ENCODE results near the gene KIF5C.
"Not testable (repeated sequence)": the region's sequence is repeated elsewhere in the genome, so short reads cannot be mapped to it uniquely, and the experiment has no call there.

Gene KIF5C

DNA sequence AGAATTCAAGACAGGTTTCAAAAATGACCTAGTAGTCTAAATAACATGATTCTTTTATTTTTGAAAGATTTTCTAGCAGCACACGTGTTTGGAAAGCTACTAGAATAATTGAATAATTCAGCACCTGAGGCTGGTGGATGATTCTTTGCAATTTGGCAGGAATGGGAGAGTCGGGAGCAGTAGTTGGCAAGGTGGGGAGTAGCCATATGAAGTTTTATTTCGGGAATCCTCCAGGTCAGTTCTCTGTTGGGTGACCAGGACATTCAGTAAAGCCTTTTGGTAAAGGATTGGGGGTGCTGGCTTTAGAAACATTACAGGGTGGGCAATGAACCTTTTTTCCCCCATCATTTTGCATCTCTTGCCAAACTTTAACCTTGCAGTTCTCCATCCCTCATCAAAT is 88.4 kb downstream of the KIF5C start:
- DNase-seq (ENCODE audit: low read depth in 2 of 2) = no peak

DNA sequence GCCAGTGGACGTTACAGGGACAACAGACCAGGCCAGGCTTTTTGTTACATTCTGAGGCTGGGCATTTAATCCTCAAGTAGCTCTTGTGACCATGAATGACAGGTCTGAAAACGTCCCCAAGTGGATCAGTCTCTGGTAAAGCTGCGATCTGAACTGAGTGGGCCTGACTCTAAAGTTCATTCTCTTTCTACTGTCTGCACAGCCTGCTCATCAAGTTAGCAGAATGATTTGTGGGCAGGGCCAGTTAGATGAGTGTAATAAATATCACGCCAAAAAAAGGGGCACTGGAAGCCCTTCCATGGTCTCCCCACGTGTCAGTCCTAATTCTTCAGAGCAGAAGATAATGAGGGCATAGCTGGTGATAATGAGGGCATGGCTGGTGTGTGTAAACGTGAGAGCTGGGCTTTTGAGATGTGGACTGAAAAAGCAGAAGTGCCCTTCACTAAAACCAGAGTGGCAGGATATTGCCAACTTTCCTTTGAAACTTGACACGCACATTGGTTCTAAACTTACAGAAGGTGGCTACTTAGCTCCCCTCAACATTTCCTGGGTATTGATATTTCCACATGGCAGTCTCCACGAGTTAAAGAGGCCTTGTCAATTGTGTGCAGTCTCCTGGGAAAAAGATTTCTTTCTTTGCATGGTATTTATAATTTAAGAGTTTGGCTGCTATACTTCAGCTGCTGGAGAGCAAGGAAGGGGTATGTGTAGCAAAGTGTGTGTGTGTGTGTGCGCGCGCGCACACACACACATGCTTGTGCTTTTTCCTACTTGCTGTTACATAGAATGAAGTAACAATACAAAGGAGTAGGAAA is 90.8 kb downstream of the KIF5C start:
- no peak for DNase-seq (ENCODE audit: low read depth in 2 of 2)

DNA sequence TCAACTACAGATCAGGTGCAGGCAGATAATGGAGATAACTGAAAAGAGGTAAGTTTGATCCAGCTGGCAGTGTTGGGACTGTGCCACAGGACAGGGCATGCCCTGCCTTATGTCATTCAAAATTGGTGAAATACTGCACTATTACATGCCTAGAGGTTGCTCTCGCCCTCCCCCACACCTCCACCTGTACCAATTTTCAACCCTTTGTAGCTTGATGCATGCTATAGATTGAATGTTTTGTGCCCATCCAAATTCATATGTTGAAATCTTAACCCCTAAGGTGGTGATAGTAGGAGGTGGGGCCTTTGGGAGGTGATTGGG is 91.4 kb downstream of the KIF5C start:
- no peak for DNase-seq (ENCODE audit: low read depth in 2 of 2)

DNA sequence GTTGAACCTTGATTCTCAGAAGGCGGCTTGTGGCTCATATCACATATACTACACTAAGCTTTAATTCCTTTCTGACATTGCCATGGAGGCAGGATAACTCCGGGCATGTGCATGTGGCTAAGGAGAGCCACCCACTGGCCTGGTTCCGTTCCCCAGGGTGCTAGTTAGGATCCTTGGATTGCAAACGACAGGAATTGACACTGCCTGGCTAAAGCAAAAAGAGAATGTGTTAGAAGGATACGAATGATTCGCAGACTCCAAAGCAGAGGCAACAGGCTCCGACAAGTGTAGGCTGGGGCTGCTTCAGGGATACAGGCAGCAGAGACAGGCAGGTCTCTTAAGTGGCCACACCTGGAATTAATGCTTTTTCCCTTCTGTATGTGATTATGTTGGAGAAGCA is 92.0 kb downstream of the KIF5C start:
- no peak for DNase-seq (ENCODE audit: low read depth in 2 of 2)

DNA sequence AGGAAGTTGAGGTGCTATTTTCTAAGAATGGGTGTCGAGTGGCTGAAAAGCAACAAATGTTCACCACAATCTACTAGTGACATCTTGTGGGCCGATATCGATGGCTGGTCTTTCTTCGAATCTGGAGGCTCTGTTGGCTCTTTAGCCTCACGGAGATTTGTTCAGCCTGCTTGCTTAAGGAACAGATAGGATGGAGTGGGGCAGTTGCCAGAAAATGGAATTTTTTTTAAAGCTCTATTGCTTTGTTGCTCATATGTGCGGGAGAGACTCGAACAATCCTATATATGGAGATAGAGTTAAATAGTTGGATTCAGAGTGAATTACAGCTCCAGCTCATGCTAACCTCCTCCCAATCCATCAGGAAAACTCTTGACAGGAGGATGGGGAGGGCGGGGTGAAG is 92.6 kb downstream of the KIF5C start:
- DNase-seq (ENCODE audit: low read depth in 2 of 2) = no peak

DNA sequence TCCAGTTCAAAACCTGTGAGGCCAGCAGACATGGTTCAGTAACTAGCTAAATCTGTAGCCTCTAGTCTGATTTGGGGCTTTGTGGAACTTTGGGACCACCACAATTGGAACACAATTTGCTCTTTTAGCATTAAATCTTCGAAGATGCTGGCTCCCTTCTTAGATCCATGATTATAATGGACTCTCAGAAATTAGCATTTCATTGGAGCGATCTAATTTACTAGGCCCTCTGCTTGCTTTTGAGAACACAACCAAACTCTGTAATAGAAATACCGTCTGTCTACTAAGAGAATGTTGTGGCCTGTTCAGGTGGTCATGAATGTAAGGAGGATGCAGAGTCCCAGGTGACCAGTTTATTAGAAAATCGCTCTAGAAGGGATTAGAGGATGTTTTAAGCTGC is 93.3 kb downstream of the KIF5C start:
- DNase-seq (ENCODE audit: low read depth in 2 of 2) = no peak

DNA sequence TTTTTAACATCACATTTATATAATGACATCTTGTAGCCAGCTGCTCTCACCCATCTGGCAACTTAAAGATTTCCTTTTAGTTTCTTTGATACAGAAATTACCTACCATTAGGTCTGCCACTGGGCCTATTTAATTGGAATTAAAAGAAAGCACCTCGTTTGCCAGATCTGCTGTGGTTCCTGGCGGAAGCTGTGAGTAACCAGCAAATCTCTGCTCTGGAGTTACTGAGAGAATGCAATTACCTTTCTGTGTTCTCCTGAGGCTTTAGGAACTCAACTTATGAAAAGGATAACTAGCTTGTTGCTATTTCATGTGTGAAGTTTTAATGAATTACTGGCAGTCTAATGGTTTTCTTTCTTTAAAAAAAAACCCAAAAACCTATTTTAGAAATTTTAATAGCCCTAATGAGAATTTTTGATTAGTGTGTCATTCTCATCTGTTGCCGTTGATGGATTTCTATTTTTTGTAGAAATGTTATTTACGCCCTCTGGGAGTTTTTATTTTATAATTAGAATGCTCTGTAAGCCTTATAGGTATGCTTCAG is 93.8 kb downstream of the KIF5C start:
- DNase-seq (ENCODE audit: low read depth in 2 of 2) = no peak

DNA sequence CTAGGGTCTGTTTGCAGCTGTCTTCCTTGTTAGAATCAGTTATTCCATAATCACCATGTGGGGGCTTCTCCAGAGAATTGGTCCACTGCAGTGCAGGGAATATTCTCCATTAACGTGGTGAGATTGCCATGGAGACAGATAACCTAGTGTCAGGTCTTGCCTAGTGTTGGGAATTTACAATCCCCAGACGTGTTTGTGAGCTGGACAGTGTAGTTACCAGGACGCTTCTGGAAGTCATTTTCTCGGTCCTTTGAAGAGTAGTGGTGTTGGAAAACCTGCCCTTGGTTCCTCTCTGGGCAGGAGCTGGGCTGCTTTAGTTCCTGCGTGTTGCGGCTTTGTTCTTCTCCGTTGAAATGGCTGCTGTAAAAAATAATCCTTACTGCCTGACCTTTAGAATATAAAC is 94.6 kb downstream of the KIF5C start:
- no peak for DNase-seq (ENCODE audit: low read depth in 2 of 2)

DNA sequence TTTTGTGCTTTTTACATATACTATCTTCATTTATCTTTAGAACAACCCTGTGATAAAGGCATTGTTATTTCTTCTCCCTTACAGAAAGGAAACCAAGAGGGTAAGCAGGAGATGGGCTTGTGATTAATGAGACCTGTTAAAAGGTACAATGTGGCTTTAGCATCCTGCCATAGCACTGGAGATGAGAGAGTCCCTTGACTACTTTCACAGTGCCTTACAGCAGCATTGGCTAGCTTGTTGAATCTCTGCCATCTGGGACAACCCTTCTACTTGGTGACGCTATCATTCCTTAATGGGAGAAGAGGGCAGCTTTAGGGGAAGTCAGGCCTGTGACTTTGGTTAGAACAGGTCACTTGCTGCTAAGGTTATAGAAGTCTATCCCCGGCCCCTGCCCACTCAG is 95.4 kb downstream of the KIF5C start:
- DNase-seq (ENCODE audit: low read depth in 2 of 2) = no peak

DNA sequence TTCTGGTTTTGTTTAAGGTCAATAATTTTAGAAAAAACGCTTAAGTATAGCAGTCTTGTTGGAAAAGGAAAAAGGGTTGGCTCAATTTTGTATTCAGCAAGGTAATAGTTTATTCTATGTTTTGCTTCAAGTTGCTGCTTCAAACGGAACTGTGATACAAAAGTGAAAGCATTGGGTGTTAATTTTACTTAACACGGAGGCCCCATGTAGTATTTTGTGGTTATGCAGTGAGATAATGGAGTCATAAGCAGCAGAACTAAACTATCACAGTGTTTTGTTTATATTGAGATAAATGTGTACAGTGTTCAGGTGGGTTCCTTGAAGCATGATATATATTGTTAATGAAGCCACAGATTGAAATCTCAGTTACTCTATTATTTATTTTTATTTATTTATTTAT is 96.5 kb downstream of the KIF5C start:
- DNase-seq (ENCODE audit: low read depth in 2 of 2) = no peak

DNA sequence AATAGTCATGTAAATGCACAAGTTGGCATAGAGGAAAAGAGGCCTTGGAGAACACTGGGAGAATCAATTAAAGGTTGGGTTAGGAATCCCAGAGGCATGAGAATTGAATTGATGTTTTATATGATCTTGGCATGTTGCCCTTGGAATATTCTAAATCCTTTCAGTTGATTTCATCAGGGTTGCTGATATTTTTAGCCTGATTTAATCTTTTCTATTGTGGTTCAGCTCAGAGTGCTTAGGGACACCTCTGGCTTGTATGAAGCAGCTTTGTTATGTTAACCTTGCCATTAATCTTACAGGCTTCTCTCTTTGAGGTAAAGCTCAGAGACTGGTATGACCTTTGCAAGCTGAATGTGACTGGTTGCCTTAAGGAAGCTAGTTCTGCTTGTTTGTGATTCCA is 99.1 kb downstream of the KIF5C start:
- DNase-seq (ENCODE audit: low read depth in 2 of 2) = no peak

DNA sequence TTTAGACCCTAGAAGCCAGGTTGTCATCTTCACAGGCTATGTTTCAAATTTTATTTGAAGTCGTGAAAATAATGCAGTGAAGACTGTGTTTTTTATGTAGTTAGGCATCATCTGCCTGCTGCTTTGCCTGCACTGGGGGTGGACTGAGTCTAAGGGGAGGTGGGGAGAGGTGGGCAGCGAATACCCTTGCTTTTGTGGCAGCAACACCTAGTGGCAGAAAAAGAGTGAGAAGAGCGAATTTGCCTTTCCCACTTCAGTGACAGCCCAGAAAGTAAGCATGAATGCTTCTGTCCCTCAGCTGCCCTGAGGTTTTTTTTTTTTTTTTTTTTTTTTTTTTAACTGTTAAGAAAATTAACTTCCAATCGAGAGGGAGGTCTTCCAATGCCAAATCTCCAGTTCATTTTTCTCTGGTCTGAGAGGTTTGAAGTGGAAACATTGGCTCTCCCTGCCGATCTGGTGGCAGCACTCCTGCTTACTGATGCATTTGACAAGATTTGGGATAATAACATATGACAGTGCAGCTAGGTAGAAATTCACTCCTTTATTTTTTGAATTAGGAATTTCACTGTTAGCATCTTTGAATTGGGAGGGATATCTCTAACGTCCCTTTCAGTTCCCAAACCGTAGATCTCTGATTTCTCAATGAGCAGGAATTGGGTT is 103.1 kb downstream of the KIF5C start:
- no peak for DNase-seq (ENCODE audit: low read depth in 2 of 2)

DNA sequence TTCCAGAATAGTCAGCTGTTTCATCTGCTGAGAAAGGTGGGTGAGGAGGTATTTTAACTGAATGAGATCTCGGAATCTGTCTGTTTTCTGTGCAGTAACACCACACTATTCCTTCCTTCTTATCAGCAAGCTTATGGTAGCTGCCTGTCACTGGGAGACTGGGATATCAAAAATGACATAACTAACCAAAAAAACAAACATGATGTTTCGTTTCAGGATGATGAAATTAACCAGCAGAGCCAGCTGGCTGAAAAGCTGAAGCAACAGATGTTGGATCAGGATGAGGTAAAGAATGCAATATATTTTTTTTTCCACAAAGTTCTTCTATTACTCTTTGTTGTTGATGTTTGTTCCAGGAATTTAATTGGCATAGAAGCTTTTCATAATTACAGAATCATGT is 103.7 kb downstream of the KIF5C start:
- DNase-seq (ENCODE audit: low read depth in 2 of 2) = no peak

DNA sequence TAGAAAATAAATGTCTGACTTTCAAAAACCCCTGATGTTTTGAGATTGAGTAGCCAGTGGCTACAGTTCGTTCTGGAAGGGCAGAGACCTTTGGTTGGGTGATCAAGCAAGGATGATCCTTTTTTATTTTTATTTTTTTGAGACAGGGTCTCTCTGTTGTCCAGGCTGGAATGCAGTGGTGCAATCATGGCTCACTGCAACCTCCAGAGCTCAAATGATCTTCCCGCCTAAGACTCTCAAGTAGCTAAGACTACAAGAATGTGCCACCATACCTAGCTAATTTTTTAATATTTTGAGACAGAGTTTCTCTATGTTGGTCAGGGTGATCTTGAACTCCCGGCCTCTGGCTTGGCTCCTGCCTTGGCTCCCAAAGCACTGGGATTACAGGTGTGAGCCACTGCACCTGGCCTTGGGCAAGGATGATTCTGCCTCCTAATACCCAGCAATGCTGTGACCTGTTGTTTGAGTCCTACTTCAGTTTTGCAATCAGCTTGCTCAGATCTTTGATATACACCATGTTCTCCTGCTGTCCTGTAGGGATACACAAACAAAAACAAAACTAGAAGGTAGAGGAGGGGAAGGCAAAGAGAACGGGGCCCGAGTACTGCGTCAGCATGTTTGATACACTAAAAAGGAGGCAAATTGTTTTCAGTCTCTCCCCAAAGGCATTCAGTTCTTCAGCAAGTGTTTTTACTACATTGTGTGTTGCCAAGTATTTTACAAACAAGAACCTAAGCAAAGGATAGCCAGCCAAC is 104.3 kb downstream of the KIF5C start:
- DNase-seq (ENCODE audit: low read depth in 2 of 2) = no peak

DNA sequence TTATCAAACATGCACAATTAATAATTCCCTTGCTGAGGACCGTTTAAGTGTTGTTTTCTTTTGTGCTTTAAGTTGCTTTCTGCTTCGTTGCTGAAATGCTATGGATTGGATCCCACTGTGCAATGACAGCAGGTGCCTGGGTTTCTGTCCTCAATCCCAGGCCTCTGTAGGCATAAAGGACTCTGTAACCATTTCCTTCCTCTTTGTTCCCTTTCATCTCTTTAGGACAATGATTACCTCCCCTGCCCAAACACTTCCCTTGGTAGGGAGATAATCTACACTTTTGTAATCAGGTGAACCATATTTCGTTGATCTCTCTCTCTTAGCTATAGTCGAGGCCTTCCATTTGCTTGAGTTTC is 104.9 kb downstream of the KIF5C start:
- DNase-seq (ENCODE audit: low read depth in 2 of 2) = no peak

DNA sequence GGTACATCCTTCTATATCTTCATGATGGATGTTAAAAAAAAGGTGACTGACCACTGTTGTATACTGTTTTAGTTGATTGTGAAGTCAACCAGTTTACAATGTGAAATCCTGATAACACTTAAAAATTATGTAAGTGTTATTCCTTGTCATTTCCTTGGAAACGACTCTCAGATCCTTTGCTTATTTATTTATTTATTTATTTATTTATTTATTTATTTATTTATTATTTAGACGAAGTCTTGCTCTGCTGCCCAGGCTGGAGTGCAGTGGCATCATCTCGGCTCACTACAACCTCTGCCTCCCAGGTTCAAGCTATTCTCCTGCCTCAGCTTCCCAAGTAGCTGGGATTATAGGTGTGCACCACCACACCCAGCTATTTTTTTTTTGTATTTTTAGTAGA is 105.5 kb downstream of the KIF5C start:
- DNase-seq (ENCODE audit: low read depth in 2 of 2) = not testable (repeated sequence)

DNA sequence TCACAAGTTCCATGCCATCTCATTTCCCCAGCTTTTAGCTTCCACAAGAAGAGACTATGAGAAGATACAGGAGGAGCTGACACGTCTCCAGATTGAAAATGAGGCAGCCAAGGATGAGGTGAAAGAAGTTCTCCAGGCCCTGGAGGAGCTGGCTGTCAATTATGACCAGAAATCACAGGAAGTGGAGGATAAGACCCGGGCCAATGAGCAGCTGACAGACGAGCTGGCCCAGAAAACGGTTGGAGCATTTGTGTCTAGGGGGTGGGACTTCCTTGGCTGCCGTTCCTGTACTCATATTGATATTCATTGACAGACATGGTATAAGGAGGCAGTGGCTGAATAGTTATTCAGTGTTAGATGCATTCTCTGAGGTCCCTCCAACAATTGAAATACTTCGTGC is 106.3 kb downstream of the KIF5C start:
- no peak for DNase-seq (ENCODE audit: low read depth in 2 of 2)

DNA sequence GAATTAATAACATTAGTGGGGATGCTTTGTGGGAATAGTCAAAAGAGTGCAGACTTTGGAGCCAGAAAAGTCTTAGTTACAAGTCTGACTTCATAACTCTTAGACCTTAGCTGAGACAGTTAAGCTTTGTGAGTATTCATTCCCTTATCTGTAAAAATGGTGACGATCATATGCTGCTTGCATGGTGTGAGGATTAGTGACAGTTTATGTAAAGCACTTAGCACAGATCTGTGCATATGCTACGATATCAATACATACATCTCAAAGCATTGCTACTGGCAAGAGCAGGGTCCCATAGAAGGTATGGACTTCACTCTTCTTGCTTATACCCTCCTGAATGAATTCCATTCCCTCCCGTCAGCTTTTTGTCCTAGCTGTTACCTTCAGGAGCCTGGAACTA is 106.8 kb downstream of the KIF5C start:
- no peak for DNase-seq (ENCODE audit: low read depth in 2 of 2)

DNA sequence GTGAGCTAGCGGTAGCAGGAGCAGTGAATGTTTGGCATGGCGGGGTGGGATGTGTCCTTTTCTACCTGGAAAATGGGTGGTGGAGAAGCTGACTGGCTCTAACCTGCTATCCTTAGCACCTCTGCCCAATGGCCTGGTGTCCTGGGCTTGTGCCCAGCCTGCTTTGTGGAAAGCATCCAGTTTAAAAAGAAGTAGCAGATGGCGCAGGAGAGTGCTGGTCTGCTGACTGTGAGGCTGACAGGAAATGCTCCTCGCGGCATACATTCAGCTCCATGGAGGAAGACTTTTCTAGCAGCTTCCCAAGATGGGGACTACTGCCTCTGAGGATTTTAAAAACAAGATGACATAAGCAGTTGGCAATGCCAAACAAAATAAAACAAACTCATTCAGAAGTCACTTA is 107.3 kb downstream of the KIF5C start:
- no peak for DNase-seq (ENCODE audit: low read depth in 2 of 2)

DNA sequence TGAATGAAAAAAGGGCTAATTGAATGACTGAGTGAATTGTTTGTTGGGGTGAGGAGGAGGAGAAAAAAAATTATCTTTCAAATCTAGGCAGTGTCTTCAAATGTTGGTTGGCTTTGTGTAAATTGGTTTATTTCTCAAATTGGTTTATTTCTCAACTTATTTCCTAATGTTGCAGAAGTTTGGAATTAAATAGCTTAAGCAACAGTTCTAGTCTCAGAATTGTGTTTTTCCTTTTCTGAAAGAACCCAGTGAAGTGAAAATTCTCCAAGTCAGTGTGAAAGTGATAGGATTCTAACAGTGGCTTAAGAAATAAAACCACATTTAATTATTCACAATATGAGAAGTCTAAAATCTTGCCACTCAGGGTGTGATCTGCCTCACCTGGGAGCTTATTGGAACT is 108.9 kb downstream of the KIF5C start:
- DNase-seq (ENCODE audit: low read depth in 2 of 2) = no peak

DNA sequence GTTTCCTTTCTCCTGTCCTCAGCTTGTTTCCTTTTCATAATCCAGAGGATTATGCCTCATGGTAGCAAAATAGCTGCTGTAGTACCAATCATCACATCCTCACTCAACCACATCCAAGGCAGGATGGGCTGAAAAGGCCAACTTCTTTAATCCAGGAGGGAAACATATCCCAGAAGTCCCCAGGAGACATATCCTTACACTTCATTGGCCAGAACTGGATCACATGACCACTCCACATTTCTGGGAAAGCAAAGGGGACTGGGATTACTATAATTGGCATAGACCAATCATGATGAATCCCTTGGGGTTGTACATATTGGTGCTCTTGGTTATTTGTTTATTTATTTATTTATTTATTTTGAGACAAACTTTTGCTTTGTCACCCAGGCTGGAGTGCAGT is 109.4 kb downstream of the KIF5C start:
- no peak for DNase-seq (ENCODE audit: low read depth in 2 of 2)

DNA sequence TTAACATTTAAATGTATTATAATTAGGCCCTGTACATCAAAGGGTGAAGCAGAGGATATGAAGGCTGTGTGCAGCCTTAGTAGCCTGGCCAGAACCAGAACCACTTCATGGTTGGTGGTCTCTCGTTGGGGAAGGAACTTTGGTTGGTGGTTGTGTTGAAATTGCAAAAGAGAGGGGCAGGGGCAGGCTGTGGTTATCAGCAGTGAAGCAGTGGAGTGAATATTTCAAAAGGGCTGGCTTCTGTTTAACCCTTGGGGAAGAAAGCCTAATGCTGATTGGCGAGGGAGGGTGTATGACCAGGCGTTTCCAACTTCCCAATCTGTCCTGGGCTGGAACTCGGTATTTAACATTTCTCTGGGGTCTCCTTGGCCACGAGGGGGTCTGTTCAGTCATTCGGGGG is 112.3 kb downstream of the KIF5C start:
- no peak for DNase-seq (ENCODE audit: low read depth in 2 of 2)

DNA sequence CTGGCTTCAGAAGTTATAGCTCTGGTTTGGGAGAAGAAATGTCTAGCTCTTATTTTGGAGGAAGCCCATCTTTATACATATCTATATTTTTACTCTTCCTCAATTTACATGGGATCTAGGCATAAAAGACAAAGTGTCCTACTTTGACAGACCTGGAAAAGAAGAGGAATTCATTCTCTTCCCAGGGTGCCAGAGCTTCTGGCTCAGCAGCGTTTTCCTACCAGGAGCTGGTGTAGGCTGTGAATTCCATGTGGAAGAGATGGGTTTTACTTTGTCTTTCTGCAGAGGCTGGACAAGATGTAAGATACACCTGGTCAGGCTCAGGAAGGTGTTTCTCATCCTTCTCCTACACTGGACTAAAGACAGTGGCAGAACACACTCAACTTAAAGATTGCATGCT is 113.3 kb downstream of the KIF5C start:
- no peak for DNase-seq (ENCODE audit: low read depth in 2 of 2)

Measured in stimulated activated CD4-positive, alpha-beta T cell treated with anti-CD3 and anti-CD28 coated beads, Interleukin-15, amount 100 ng/mL, for 48 hours (primary cell).